Mucosa of gallbladder (tissue), 1 donor: ENCODE data around the gene SUSD1. TPM values are rescaled to one million over a fixed set of nuclear protein-coding genes. Genes with fewer than 3 reads are reported as not detected.
A peak's percentile ranks its signal among the peaks of the same experiment; 100 is the strongest.

Source experiments
- DNase-seq: peaks from one replicate; pipeline ENCODE4 v3.0.0-alpha.2; 2020; ENCODE audit warnings: low spot score
- total RNA-seq: library from RNA; stranded (reverse); gene quantifications from one replicate; pipeline ENCODE4 v1.2.1, GENCODE V29; 2021
- donor health status: DM: no; HTN: no; CAD: no.

The SUSD1 gene
- total RNA-seq, 1 donor from 2014 or later, result 20.5 TPM

DNA sequence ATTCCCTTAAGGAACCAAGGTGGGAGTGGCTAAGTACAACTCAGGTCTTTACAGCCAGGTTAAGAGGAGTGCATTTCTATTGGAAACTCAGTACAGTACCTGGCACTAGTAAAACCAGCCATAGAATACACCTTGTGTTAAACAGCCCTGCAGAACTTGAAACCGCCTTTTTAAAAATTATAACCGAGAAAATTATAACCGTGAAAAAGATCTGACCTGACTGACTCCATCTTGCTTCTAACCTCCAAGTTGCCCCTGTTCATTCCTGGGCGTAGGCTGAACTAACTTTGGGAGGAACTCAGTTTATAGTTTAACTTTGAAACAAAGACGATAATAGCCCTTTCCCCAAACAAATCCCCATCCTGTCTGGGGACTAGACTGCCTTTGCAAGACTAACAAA lies 132.3 kb downstream of the SUSD1 start:
- DNase-seq, result no peak

DNA sequence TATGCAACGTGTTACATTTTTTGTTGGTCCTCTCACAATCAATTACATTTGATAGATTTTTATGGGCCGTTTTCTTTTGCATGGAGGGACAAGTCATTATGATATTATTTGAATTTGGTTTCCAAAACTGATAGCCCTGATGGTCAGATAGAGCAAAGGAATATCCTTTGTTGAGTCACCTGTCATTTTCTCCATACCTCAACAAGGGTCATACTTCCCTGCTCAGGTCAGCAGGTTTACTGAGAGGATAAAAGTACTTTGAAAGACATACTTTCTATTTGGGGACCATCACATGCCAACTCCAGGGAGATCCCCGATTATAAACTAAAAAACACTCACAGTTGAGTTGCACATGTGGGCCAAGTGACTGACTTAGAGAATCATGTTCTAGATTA lies 132.9 kb downstream of the SUSD1 start:
- no peak for DNase-seq

DNA sequence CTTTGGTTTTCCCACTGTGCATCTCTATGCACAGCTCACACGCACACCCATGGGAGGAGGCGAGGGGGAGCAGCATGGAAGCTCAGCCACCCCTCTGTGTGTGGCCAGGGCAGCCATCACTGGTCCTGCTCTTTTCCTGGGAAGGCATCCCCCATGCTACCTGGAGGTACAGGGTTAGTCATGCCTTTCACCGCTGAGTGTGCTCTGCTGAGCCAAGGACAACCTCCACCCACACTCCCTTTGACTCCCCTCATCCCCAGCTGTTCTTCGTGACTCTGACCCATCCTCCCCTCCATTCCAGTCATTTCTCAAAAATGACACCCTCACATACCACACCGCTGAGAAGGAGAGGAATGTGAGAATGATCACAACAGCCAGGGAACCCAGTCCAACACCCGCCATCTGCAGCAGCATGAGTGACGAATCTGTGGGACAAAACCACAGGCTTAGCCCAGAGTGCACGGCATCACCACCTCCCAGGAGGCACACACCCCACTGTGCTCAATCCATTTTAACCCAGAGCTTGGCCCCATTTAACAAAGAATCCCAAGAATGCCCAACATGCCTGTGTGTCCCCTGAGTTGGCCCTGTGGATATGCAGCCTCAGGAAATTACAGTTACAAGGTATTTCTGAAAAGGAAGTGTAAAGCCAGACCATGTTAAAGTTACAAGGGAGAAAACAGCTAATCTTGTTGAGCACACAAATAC lies 133.4 kb downstream of the SUSD1 start:
- no peak for DNase-seq

DNA sequence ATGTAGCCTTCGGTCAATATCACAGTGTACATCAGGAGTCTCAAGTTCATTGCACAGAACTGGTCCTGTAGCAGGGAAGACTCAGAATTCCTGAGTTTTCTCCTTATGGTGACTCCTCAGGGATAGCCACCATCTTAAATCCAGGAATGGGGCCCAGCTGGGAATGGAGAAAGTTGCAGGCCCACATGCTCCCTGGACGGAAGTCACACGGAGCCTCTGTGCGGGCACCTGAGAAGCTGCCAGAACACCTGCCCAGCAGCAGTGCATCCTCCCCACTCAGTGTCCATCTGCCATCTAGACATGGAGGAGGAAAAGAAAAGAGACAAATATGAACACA lies 133.9 kb downstream of the SUSD1 start:
- DNase-seq, result no peak

DNA sequence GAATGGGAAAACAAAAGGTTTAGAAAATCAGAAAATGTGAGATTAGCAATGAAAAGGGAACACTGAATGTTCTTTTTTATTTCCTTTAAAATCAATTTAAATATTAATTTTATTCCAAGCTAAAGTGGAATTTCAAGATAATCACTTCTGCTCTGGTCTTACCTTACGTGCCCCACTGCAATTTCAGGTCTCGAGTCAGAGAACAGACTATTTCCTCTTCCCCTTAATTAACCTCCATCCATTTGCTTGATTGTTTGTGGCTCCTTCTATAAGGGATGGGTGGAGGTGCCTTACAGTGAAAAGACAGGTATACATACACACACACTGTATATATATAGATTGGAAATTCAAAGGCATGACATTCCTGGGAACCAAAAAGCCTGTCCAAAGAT lies 137.1 kb downstream of the SUSD1 start:
- no peak for DNase-seq

DNA sequence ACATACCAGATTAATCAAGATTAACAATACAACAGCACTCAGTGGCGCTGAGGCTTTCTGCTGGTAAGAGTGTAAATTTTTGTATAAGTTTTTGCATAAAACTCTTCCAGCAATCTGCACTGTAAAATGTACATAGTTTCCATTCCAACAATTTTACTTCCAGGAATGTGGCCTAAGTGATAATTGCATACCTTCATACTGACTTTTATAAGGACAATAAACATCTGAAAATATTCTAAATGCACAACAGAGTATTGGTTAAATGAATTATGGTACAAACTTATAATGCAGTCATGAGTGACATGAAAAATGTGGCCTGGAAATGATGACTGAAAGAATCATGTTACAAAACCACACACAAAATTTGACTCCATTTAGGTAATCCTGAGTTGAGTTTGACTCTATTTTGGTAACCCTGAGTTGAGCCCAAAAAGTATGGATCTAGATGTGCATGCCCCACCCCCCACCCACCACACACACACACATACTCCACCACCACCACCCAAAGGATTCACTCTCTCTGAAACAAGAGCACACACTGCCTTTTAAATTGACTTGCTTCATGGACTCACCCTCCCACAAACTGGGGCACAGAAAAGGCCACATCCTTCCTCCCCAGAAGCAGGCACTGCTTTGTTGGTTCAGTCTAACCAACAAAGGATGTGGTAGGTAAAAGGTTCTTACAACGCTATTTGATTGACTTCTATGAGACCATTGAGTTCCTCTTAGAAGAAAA lies 137.6 kb downstream of the SUSD1 start:
- no peak for DNase-seq

DNA sequence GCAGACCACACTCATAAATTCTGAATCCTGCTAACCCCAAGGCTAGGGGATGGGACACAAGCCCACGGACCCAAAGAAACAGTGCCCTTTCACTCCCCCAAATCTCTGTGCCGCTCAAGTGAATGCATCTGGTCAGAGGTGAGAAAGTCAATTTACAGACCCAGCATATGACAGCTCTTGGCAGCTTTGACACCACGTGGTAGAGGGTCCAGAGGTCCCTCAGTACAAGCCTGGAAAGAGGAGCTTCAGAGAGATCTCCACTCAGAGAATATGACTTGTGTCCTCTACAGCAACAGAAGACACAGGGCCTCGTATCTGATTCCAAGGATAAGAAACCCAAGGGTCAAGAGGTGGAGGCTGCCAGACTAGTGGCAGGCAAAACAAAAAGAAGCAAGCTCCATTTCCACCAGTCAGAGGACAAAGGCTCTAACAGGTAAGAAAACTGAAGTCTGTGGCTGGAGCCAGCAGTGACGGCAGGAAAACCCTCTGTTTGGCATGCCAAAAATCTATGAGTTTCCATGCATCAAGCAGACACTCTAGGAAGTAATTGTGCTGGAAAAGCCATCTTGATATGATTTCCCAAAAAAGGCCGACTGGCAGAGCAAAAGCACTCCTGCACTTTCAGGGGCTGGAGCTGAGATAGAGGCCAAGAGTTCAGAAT lies 139.8 kb downstream of the SUSD1 start:
- DNase-seq, result no peak

DNA sequence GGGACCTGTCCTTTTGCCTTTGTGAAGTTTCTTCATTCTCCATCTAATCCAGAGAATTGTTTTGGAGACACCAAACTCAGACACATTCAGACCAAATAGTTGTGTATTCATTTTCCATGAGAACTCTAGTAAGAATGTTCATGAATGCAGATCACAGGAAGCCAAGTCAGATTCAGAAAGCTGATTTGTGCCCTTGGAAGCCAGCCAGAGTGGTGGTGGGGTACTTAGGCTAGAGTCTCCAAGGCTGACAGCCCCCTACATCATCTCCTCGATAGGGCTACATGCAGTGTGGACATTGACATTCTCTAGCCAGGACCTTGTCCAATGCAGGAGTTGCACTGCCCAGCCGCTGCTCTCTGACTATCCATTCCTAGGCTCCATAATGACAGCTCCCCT lies 140.9 kb downstream of the SUSD1 start:
- DNase-seq, result no peak

DNA sequence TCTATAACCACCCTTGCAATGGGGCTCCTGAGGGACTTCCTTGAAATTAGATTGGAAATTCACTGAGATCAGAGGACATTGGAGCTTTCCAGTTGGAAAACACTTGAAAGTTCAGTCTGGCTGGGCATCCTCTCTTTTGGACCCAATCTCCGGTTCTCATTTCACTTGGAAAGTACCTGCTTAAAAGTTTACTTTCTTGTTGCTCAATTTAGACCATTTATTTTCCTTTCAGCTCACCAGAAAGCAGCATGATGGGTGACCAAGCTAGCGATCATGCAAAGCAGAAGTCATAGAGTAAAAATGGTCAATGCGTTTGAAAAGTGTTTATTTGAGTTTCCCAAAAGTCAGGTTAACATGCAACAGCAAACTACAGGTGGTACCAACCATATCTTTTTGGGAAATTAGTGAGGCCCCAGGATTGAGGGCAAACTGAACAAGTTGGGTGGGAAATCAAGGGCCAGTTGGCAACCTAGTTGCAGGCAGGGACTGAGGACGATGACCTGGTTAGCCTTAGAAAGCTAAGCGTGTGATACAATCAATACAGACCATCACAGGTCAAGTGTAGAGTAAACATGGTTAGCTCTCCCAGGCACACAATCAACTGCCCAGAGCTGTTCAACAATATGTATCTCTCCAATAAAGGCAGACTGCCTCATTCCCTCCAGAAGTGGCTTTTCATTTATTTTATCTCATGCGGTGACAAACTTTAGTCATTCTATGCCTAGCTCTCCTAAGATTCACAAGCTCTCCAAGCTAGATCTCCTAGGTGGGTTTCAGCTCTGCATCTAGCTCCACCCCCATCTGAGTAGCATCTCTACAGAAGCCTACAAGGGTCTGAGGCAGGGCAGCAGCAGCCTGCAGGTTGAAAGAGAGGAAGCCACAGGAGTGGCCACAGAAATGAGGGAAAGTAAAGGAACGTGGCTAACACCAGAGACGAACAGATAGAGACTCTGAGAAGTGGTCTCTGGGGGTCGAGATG lies 141.6 kb downstream of the SUSD1 start:
- DNase-seq, result peak; percentile 60

DNA sequence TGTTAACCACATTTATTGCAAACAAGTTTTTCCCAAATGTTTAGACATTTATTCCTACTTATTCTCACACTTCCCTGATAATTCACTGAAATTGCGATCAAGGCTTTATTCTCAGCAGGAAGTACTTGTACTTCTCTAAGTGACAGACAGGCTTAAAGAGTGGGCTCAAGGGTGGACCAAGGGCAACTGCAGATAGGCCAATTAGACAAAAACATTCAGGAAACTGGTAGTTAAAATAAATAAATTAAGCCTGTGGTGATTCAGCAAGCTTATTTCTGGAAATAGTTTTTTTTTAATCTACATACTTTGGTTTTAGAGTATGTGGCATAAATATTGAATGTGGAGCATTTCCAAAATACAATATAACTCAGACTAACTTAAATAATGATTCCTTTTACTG lies 142.4 kb downstream of the SUSD1 start:
- no peak for DNase-seq

DNA sequence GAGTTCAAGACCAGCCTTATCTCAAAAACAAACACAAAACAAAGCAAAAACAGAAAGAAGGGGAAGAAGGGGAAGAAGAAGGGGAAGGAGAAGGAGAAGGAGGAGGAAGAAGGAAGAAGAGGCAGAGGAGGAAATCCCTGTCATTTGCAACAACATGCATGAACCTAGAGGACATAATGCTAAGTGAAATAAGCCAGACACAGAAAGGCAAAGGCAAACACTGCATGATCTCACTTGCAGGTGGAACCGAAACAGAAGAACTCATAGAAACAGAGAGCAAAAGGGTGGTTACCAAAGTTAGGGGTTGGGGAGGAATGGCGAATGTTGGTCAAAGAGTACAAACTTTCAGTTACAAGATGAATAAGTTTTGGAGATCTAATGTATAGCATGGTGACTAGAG lies 143.1 kb downstream of the SUSD1 start:
- DNase-seq, result no peak

DNA sequence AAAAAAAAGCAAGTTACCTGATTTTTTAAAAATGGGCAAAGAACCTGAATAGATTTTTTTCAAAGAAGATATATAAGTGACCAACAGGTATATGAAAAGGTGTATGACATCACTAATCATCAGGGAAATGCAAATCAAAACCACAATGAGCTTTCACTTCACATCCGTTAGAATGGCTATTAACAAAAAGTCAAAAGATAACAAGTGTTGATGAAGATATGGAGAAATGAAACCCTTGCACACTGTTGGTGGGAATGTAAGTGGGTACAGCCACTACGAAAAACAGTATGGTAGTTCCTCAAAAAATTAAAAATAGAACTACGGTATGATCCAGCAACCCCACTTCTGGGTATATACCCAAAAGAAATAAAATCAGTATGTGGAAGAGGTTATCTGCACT lies 143.7 kb downstream of the SUSD1 start:
- no peak for DNase-seq

DNA sequence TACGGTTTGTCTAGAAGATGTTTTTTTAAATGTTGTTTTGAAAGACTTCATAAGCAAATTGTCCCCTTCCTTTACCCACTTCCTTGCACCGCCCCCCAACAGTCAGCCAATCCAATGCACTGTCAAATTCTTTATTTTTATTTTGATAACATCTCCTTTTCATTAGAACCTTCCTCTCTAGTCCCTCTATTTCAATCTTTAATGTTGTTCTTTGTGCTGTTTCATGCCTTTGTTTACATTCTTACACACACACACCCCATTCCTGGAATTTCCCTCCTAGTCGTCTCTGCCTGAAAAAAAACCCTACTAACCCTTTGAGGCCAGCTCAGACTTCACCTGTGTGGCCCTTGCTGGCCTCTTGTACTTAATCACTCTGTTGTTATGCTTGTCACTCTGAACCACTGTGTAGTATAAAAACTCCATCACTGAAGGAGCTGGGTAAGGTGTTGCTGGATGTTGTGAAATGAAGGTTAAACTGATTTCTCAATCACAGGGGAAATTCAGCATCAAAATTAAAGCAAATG lies 145.1 kb downstream of the SUSD1 start:
- DNase-seq, result peak; percentile 80

DNA sequence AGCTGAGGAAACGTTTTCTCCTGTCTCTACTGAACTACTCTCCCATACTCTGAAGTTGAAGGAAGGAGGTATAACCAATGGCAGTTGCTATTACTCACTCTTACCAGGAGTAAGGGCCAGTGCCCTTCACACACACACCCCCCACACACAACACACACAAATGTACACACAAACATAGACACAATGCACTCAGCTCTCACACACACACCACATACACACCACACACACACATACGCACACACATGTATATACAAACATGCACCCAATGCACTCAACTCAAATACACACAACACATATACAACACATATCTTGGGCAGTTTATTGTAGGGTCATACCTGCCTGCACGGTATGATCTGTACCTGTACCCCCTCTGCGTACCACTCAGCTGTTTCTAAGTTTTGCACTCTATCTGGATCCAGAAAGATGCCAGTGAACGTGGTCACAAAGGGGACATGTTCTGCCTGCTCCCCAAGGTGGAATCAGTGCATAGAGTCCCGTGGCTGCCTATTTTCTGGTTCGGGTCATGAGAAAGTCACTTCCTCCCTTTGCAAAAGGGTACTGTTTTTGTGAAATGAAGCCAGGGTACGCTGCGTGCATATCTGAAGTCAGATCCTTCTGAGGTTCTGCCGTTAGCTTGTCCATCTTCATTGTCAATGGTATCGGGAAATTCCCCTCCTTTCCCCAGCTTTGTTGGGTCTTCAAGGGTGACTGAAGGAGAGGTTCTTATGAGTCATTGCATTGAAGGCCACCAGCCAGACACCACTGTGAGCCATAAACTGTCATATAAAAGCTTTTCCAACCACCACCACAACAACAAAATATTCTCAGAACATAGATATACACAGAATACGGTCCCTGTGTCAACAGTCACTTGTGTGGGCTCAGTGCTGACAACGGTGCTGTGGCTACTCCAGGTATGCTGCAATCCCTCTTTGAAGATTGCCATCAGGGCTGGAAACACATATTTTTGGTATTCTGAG lies 146.6 kb downstream of the SUSD1 start:
- no peak for DNase-seq

DNA sequence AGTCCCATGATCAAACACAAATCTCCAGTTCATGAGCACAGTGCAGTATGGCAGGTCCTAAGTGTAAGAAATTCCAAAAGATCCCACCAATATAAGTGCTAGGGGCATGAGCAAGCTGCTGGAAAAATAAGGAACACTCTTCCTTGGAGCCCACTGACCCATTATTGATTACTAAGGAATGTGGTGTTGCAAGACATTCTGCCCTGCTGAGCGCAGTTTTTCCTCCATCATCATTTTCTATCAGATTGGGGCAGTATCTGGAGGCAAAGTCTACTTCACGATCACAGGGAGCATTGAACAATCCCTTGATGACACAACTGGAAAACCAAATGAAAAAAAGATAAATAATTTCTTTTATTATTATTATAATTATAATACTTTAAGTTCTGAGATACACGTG lies 149.2 kb downstream of the SUSD1 start:
- DNase-seq, result no peak

DNA sequence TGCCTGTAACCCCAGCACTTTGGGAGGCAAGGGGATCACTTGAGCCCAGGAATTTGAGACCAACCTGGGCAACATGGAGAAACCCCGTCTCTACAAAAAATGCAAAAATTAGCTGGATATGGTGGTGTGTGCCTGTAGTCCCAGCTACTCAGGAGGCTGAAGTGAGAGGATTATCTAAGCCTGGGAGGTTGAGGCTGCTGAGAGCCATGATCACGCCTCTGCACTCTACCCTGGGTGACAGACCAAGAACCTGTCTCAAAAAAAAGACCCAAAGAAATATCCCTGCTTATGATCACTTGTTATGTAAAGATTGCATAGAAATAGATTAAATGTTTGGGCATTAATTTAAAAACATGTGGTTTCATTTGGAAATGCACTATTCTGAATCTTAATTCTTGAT lies 153.4 kb downstream of the SUSD1 start:
- no peak for DNase-seq

DNA sequence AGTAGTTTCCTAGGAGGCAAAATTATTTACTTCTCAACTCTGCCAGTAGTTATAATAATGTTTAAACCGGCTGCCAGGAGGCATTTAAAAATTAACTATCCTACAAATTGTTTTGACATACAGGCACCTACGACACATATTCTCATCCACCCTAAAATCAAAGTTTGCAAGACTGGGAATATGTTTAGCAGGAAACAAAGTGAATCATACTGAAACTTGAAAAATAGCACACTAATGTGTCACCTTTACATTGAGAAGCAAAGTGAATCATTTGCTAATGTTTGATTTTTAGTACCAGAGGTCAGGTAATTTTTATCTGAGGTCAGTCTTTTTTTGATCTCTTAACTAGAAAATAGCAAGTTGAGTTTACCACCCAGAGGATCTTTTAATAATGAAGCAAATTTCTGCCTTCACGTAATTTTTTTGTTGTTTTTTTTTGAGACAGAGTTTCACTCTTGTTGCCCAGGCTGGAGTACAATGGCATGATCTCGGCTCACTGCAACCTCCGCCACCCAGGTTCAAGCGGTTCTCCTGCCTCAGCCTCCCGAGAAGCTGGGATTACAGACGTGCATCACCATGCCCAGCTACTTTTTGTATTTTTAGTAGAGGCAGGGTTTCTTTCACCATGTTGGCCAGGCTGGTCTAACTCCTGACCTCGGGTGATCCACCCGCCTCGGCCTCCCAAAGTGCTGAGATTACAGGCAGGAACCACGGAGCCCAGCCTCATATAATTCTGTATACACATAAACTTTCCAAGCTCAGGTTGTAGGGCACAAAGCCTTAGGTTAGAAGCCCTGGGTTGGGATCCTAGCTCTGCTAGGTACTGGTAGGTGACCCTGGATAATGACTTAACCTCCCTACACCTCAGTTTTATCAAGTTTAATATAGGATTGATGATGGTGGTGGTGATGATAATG lies 154.2 kb downstream of the SUSD1 start:
- no peak for DNase-seq

DNA sequence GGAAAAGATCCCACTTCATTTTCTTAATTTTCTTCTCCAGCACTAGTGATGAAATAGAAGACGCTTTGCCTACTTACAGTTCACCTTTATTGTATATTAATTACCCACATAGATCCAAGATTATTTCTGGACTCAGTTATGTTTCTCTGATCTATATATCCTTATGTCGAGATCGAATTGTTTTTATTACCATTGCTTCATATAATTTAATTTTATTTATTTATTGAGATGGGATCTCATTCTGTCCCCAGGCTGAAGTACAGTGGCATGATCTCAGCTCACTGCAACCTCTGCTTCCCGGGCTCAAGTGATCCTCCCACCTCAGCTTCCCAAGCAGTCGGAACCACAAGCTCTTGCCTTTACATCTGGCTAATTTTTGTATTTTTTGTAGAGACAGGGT lies 157.2 kb downstream of the SUSD1 start:
- DNase-seq, result no peak

DNA sequence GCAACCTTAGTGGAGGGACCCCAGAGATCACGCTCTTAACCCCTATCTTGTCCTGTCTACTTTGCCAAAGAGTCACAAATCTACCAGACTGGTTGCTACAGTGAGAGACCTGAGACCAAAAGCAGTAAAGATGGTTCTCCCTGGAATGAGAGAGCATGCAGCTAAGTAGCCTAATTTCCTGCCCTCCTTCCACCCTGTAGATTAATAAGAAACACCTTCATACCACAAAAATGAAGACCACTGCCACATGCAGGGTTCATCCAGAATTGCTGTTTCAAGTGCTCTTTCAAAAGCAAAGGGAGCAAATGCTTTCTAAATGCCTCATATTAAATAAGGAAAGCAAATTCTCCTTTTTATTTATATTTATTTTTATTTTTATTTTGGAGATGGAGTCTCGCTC lies 159.4 kb downstream of the SUSD1 start:
- DNase-seq, result no peak

DNA sequence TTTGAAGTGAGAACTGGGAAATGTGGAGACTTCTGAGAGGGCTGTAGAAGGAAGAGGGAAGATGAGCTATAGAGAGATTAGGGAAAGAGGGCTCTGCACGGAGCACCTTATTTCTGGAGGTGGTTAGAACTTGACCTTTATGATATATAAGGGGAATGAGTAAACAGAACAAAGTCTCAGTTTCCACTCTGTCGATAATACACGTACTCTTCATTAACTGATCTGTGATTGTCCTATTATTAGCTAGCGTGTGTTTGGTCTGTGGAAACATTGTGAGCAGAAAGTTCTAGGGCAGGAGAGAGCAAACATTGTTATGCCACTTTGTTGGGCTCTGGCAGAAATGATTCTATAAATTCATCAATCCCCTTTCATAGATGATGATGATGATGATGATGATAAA lies 159.9 kb downstream of the SUSD1 start:
- DNase-seq, result no peak
